Activated CD4-positive, alpha-beta T cell treated with anti-CD3 and anti-CD28 coated beads, Interleukin-2, amount 10 ng/mL, durations not matched to agents 7 days and 5 days (primary cell): ENCODE measurements around the gene ABCB8. TPM values are rescaled to one million over a fixed set of nuclear protein-coding genes. Genes with fewer than 3 reads are reported as not detected.

Source experiments
- CTCF ChIA-PET: fragments of 350-600 bp; sonication (Branson Sonifier 250); formaldehyde crosslinking; loops from one replicate; lab custom pipeline; 2021; ENCODE audit warnings: antibody characterized with exemption; lab: Charles Lee
- POLR2A ChIA-PET: fragments of 350-600 bp; sonication (Branson Sonifier 250); formaldehyde crosslinking; loops from one replicate; lab custom pipeline; 2021; ENCODE audit warnings: antibody characterized with exemption; lab: Charles Lee
- DNase-seq: peaks from one replicate; pipeline ENCODE4 v3.0.0-alpha.2; 2020
- H3K27ac Mint-ChIP-seq: one replicate; pipeline ENCODE4 v1.8.0; 2021; ENCODE audit warnings: mild to moderate bottlenecking, moderate library complexity, mixed read lengths
- H3K27me3 Mint-ChIP-seq: one replicate; pipeline ENCODE4 v1.8.0; 2021; ENCODE audit warnings: mixed read lengths
- H3K36me3 Mint-ChIP-seq: one replicate; pipeline ENCODE4 v1.8.0; 2021; ENCODE audit warnings: low read depth, mixed read lengths
- H3K4me1 Mint-ChIP-seq: one replicate; pipeline ENCODE4 v1.8.0; 2021; ENCODE audit warnings: mixed read lengths
- H3K4me3 Mint-ChIP-seq: one replicate; pipeline ENCODE4 v1.8.0; 2021; ENCODE audit warnings: mild to moderate bottlenecking, moderate library complexity, mixed read lengths
- H3K9me3 Mint-ChIP-seq: one replicate; pipeline ENCODE4 v1.8.0; 2021; ENCODE audit warnings: mixed read lengths
- total RNA-seq, 2 experiments: library from RNA; stranded (reverse); gene quantifications; one replicate each; pipeline ENCODE4 v1.2.3, GENCODE V29; 2021

The ABCB8 gene
- total RNA-seq, 2 experiments from 2014 or later: 57.5 to 67.8 TPM

- no peaks in the 10 kb centered on the region for H3K9me3 Mint-ChIP-seq
- peaks cover 4% of the 10 kb centered on the region for H3K27me3 Mint-ChIP-seq
- H3K27ac Mint-ChIP-seq: no peak overlapping the region
- H3K4me3 Mint-ChIP-seq: no peak overlapping the region
- DNase-seq: no peak
- ChIA-PET POLR2A (no interaction called here), CTCF (interaction anchor here (1.2 kb wide), 1 partner anchor 19 kb away, joined by 3 read pairs; no protein-coding TSS in a partner anchor)
- peaks cover 4% of the 10 kb centered on the region for H3K36me3 Mint-ChIP-seq
- H3K4me1 Mint-ChIP-seq: peaks cover 5% of the 10 kb centered on the region
Observed at GRCh38 chr7:151045262-151045661, 17.0 kb downstream of the ABCB8 start.

- CTCF ChIA-PET: no interaction called here
- DNase-seq: no peak
- Mint-ChIP-seq H3K27ac (no peak overlapping the region), H3K27me3 (peaks cover 8% of the 10 kb centered on the region), H3K36me3 (peaks cover 4% of the 10 kb centered on the region), H3K9me3 (no peaks in the 10 kb centered on the region), H3K4me1 (peaks cover 5% of the 10 kb centered on the region), H3K4me3 (no peak overlapping the region)
- POLR2A ChIA-PET: interaction anchor here (0.6 kb wide), 1 partner anchor 1679 kb away, joined by 4 read pairs; no protein-coding TSS in a partner anchor
Observed at GRCh38 chr7:151045967-151046366, 17.7 kb downstream of the ABCB8 start.

GRCh38 chr7:151046603-151047573, 18.6 kb downstream of the ABCB8 start:
- H3K27me3 Mint-ChIP-seq: peaks cover 8% of the 10 kb centered on the region
- ChIA-PET POLR2A (no interaction called here), CTCF (no interaction called here)
- peaks cover 5% of the 10 kb centered on the region for H3K4me1 Mint-ChIP-seq
- H3K9me3 Mint-ChIP-seq: no peaks in the 10 kb centered on the region
- DNase-seq: no peak
- peaks cover 4% of the 10 kb centered on the region for H3K36me3 Mint-ChIP-seq
- no peak overlapping the region for H3K27ac Mint-ChIP-seq
- H3K4me3 Mint-ChIP-seq: no peak overlapping the region

- ChIA-PET POLR2A (no interaction called here), CTCF (interaction anchor here (0.7 to 1.3 kb wide), 2 partner anchors 30 to 90 kb away, joined by 3 to 5 read pairs; no protein-coding TSS in a partner anchor)
- no peak within 1 kb of the TSS for H3K4me3 Mint-ChIP-seq
- H3K9me3 Mint-ChIP-seq: no peaks in the 10 kb centered on the region
- no peak within 1 kb of the TSS for H3K27ac Mint-ChIP-seq
- no peak for DNase-seq
- H3K4me1 Mint-ChIP-seq: peaks cover 13% of the 10 kb centered on the region
- H3K27me3 Mint-ChIP-seq: peaks cover 8% of the 10 kb centered on the region
- peaks cover 7% of the 10 kb centered on the region for H3K36me3 Mint-ChIP-seq
Observed at GRCh38 chr7:151047976-151048815, 19.9 kb downstream of the ABCB8 start, which contains the start of gene ASIC3. ASIC3 (plus strand) TSS chr7:151048531; CDS start chr7:151048886, 355 bp downstream.

GRCh38 chr7:151048911-151049463, 20.7 kb downstream of the ABCB8 start:
- Mint-ChIP-seq H3K27ac (no peak overlapping the region), H3K4me1 (peaks cover 19% of the 10 kb centered on the region), H3K36me3 (peaks cover 7% of the 10 kb centered on the region), H3K4me3 (no peak overlapping the region), H3K9me3 (no peaks in the 10 kb centered on the region), H3K27me3 (peaks cover 8% of the 10 kb centered on the region)
- POLR2A ChIA-PET: no interaction called here
- CTCF ChIA-PET: interaction anchor here (0.7 to 1.3 kb wide), 2 partner anchors 30 to 91 kb away, joined by 3 to 5 read pairs; no protein-coding TSS in a partner anchor
- DNase-seq: no peak

GRCh38 chr7:151051108-151051507, 22.9 kb downstream of the ABCB8 start:
- peaks cover 8% of the 10 kb centered on the region for H3K27me3 Mint-ChIP-seq
- H3K36me3 Mint-ChIP-seq: peaks cover 2% of the 10 kb centered on the region
- H3K9me3 Mint-ChIP-seq: no peaks in the 10 kb centered on the region
- POLR2A ChIA-PET: no interaction called here
- CTCF ChIA-PET: interaction anchor here (0.8 to 1.3 kb wide), 3 partner anchors 9 to 175 kb away, joined by 3 to 4 read pairs (median 3); partner anchors contain the start of gene ABCB8
- peak; percentile 76 for DNase-seq
- H3K4me1 Mint-ChIP-seq: peaks cover 23% of the 10 kb centered on the region
- H3K27ac Mint-ChIP-seq: no peak overlapping the region
- H3K4me3 Mint-ChIP-seq: no peak overlapping the region

GRCh38 chr7:151053096-151053495, 24.8 kb downstream of the ABCB8 start:
- POLR2A ChIA-PET: no interaction called here
- CTCF ChIA-PET: interaction anchor here (0.7 to 1.1 kb wide), 3 partner anchors 16 to 28 kb away, joined by 3 to 4 read pairs (median 3); partner anchors contain the start of genes ABCB8 and FASTK
- DNase-seq: no peak
- Mint-ChIP-seq H3K27me3 (peaks cover 8% of the 10 kb centered on the region), H3K9me3 (no peaks in the 10 kb centered on the region), H3K4me1 (peaks cover 32% of the 10 kb centered on the region), H3K27ac (no peak overlapping the region), H3K36me3 (peaks cover 4% of the 10 kb centered on the region), H3K4me3 (no peak overlapping the region)

GRCh38 chr7:151053751-151054150, 25.5 kb downstream of the ABCB8 start:
- Mint-ChIP-seq H3K27me3 (peaks cover 8% of the 10 kb centered on the region), H3K4me1 (peaks cover 37% of the 10 kb centered on the region), H3K27ac (no peak overlapping the region), H3K4me3 (no peak overlapping the region), H3K9me3 (no peaks in the 10 kb centered on the region), H3K36me3 (peaks cover 4% of the 10 kb centered on the region)
- ChIA-PET POLR2A (no interaction called here), CTCF (no interaction called here)
- DNase-seq: no peak

GRCh38 chr7:151056283-151056665, 28.0 kb downstream of the ABCB8 start:
- POLR2A ChIA-PET: no interaction called here
- Mint-ChIP-seq H3K27ac (no peak overlapping the region), H3K9me3 (no peaks in the 10 kb centered on the region), H3K36me3 (peaks cover 4% of the 10 kb centered on the region), H3K4me1 (peaks cover 46% of the 10 kb centered on the region), H3K4me3 (peak overlapping the region; percentile 91), H3K27me3 (no peaks in the 10 kb centered on the region)
- no peak for DNase-seq
- CTCF ChIA-PET: interaction anchor here (1.2 kb wide), 1 partner anchor 28 kb away, joined by 4 read pairs; the partner anchor contains the start of gene ABCB8

- no peak for DNase-seq
- H3K27ac Mint-ChIP-seq: peak overlapping the region; percentile 42
- peak overlapping the region; percentile 91 for H3K4me3 Mint-ChIP-seq
- H3K36me3 Mint-ChIP-seq: peaks cover 4% of the 10 kb centered on the region
- H3K4me1 Mint-ChIP-seq: peaks cover 53% of the 10 kb centered on the region
- H3K27me3 Mint-ChIP-seq: no peaks in the 10 kb centered on the region
- H3K9me3 Mint-ChIP-seq: no peaks in the 10 kb centered on the region
- ChIA-PET CTCF (interaction anchor here (1.1 kb wide), 1 partner anchor 28 kb away, joined by 4 read pairs; the partner anchor contains the start of gene ABCB8), POLR2A (no interaction called here)
Observed at GRCh38 chr7:151056666-151057505, 28.6 kb downstream of the ABCB8 start.

- ChIA-PET CTCF (interaction anchor here (1.1 kb wide), 1 partner anchor 29 kb away, joined by 4 read pairs; the partner anchor contains the start of gene ABCB8), POLR2A (no interaction called here)
- DNase-seq: no peak
- peak within 1 kb of the TSS; percentile 91 for H3K4me3 Mint-ChIP-seq
- H3K9me3 Mint-ChIP-seq: no peaks in the 10 kb centered on the region
- H3K4me1 Mint-ChIP-seq: peaks cover 53% of the 10 kb centered on the region
- H3K27me3 Mint-ChIP-seq: no peaks in the 10 kb centered on the region
- peak within 1 kb of the TSS; percentile 95 for H3K27ac Mint-ChIP-seq
- H3K36me3 Mint-ChIP-seq: peaks cover 3% of the 10 kb centered on the region
Observed at GRCh38 chr7:151057506-151057988, 29.3 kb downstream of the ABCB8 start, which contains the start of gene CDK5. CDK5 (minus strand) TSS chr7:151057897; CDS start chr7:151057848, 49 bp downstream.
